Keratinocyte (primary cell): Measurements from ENCODE around the gene NAA10.

Experiments
- CTCF ChIP-seq, 3 experiments: IDR thresholded peaks in 1 of 3; conservative IDR thresholded peaks in 1 of 3; optimal IDR thresholded peaks in 1 of 3; 2 replicates in 2 of 3; 3 replicates in 1 of 3; pipeline versions ENCODE3 to v1.5.1; 2011; ENCODE audit warnings: low read length in 3 of 3, mild to moderate bottlenecking in 3 of 3, moderate library complexity in 2 of 3, control low read depth in 1 of 3, inconsistent platforms in 1 of 3; ENCODE audit not compliant: insufficient read depth in 2 of 3; ENCODE audit errors: extremely low read depth in 1 of 3
- EZH2 ChIP-seq: IDR thresholded peaks from one replicate; pipeline ENCODE4 v1.6.1; 2012; ENCODE audit warnings: inconsistent platforms, mild to moderate bottlenecking, low read length, moderate library complexity

DNA sequence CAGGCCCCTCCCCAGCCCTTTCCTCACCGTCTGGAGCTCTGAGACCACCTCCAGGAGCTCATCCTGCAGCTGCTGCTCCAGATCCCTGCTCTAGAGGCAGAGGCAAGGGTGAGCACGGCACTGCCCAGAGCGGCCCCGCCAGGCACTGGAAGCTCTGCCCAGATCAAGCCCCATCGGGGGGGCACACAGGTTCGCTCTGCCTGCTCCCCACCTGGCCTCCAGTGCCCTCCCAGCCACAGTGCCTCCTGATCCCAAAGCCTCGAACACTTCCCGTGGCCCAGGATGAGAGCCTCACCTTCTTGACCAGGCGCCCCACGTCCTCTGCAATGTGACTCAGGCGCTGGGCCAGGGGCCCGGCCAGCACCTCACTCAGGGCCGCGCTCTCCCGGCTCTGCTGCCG is 13.8 kb downstream of the NAA10 start:
- TF ChIP-seq CTCF (optimal IDR thresholded peaks at IDR 0.05 in 1 of 3, IDR thresholded peaks at IDR 0.05 in 1 of 3, conservative IDR thresholded peaks at IDR 0.05 in 1 of 3; ENCODE audit: extremely low read depth in 1 of 3, insufficient read depth in 2 of 3, low read length in 3 of 3) (no peak), EZH2 (no peak)
